LNCaP clone FGC (cell line): Measurements from ENCODE around the gene ARPC1A.
A peak's percentile ranks its signal among the peaks of the same experiment; 100 is the strongest.

Experiments used
- DNase-seq: peaks from one replicate; pipeline ENCODE4 v3.0.0-alpha.2; 2011; ENCODE audit warnings: low read depth
- H3K4me3 ChIP-seq: 2 replicates; pipeline ENCODE4 v1.5.1; 2011; ENCODE audit warnings: mild to moderate bottlenecking, low read depth, low read length, control low read depth
- TF ChIP-seq, protein P1 (sequence below): IDR thresholded peaks from 2 replicates; pipeline ENCODE4 v1.5.1; 2012; ENCODE audit warnings: mild to moderate bottlenecking; ENCODE audit not compliant: control insufficient read depth, insufficient read depth; ENCODE audit errors: extremely low read depth

ARPC1A gene

DNA sequence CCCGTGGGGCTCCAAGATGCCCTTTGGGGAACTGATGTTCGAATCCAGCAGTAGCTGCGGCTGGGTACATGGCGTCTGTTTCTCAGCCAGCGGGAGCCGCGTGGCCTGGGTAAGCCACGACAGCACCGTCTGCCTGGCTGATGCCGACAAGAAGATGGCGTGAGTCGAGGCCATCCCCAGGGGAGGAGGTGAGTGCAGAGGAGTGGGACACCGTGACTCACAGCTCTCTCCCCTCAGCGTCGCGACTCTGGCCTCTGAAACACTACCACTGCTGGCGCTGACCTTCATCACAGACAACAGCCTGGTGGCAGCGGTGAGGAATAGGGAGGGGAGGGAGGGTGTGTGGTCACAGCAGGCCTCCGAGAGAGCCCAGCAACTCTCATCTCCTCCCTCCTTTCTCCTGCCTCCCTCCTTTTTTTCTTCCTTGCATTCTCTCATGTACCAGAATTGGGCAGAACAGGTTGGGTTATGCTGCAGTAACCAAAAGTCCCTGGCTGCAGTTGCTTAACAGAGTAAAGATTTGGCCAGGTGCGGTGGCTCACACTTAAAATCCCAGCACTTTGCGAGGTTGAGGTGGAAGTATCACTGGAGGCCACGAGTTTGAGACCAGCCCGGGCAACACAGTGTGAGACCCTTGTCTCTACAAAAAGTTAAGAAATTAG, 65.4 kb downstream of the ARPC1A start:
- H3K4me3 ChIP-seq: no peak overlapping the region
- TF ChIP-seq, protein P1, sequence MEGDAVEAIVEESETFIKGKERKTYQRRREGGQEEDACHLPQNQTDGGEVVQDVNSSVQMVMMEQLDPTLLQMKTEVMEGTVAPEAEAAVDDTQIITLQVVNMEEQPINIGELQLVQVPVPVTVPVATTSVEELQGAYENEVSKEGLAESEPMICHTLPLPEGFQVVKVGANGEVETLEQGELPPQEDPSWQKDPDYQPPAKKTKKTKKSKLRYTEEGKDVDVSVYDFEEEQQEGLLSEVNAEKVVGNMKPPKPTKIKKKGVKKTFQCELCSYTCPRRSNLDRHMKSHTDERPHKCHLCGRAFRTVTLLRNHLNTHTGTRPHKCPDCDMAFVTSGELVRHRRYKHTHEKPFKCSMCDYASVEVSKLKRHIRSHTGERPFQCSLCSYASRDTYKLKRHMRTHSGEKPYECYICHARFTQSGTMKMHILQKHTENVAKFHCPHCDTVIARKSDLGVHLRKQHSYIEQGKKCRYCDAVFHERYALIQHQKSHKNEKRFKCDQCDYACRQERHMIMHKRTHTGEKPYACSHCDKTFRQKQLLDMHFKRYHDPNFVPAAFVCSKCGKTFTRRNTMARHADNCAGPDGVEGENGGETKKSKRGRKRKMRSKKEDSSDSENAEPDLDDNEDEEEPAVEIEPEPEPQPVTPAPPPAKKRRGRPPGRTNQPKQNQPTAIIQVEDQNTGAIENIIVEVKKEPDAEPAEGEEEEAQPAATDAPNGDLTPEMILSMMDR: no peak
- DNase-seq: no peak

GRCh38 chr7:99392046-99392445, 66.3 kb downstream of the ARPC1A start:
- H3K4me3 ChIP-seq: peak overlapping the region; percentile 68
- TF ChIP-seq, protein P1: no peak
- no peak for DNase-seq

DNA sequence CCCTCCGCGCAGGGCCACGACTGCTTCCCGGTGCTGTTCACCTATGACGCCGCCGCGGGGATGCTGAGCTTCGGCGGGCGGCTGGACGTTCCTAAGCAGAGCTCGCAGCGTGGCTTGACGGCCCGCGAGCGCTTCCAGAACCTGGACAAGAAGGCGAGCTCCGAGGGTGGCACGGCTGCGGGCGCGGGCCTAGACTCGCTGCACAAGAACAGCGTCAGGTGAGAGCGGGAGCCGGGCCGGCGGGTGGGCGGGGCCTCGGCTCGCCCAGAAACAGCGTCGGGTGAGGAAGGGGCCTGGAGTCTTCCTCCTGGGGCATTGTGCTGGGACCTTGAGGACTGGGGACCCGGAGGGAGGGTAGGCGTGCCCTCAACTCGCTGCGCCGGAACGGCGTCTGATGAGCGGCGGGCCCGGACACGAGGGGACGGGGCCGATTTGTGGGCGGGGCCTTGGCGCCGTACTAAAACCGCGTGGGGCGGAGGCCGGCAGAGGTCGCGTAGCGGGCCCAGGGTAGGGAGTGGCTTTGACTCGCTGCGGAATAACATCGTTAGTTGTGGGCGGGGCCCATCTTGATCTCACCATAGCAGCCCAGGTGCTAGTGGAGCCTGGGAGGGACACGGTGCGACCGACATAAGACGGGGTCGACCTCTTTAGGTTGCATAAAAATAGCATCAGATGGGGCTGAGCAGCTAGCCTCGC, 67.1 kb downstream of the ARPC1A start:
- peak; percentile 75 for DNase-seq
- peak overlapping the region; percentile 68 for H3K4me3 ChIP-seq
- TF ChIP-seq, protein P1: no peak

DNA sequence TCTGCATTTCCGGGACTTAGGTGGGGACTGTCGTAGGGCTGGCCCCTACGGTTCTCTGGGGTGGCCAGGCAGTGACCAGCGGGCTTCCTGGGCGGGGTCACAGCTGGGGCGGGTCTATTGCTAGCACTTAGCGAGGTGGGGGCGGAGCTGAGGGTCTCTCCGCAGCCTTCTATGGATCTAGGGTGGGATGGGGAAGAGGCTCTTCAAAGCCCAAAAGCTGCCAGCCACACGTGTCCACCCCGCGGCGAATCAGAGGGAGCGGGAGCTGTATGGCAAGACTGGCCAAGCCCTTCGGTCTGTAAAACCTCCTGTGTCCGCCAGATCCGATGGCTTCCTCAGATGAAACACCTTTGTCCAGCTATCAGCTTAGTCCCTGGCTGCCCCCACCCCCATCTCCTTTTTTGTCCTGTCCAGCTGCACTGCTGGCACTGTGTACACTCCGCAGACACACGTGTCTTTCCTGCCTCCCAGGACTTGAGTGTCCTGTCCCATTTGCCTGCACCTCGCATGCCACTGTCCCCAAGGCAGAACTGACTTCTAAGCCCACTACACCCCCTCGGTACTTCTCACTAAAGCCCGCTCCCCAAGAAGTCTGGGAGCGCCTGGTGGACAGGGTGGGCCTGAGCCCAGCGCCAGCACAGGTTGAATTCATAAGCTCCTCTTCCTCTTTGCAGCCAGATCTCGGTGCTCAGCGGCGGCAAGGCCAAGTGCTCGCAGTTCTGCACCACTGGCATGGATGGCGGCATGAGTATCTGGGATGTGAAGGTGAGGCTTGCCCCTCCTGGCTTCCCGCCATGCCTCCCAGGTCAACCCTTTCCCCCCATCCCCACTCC, 67.9 kb downstream of the ARPC1A start:
- H3K4me3 ChIP-seq: peak overlapping the region; percentile 68
- DNase-seq: peak; percentile 40
- TF ChIP-seq, protein P1: no peak

DNA sequence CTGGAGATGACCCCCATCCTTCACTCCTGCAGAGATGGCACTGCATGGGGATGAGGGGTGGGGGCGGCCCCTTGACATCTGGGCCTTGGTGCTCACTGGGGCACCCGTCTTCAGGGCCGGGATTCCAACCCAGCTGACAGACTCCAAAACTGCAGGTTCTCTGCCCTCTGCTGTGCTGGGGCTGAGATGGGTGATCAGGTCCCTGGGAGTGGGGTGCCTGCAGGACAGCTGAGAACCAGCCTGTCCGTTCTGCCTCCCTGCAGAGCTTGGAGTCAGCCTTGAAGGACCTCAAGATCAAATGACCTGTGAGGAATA, 68.4 kb downstream of the ARPC1A start:
- DNase-seq: no peak
- TF ChIP-seq, protein P1: no peak
- peak overlapping the region; percentile 68 for H3K4me3 ChIP-seq

GRCh38 chr7:99395616-99396327, 70.1 kb downstream of the ARPC1A start:
- H3K4me3 ChIP-seq: no peak overlapping the region
- TF ChIP-seq, protein P1: no peak
- DNase-seq: no peak
